ENCODE results near the gene DEFB110.

Gene DEFB110

GRCh38 chr6:50021894-50022293, at the start of gene DEFB110:
TSS of gene DEFB110 (minus strand) at chr6:50021994. CDS start at chr6:50021935, 59 bp downstream.
- no peak for DNase-seq

DNA sequence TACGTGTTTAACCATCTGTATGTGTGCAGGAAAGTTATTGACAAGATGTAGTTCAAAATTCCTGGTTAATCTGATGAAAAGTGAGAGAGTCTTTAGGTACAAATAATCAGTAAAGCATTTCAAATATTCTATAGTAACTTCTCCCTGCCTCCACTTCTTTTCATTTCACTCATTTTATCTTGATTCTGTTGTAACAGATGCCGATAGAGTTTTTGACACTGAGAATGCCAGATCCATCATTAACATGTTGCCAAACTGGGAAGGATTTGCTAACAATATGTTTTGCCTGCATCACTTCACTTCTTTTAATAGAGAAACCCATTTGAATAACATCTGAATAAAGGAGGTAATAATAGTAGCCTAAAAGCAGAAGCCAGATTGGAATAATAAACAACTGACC, 48.3 kb upstream of the DEFB110 start:
- DNase-seq: no peak

- DNase-seq: no peak
Measured at GRCh38 chr6:50062051-50062450, 40.3 kb upstream of the DEFB110 start.

DNA sequence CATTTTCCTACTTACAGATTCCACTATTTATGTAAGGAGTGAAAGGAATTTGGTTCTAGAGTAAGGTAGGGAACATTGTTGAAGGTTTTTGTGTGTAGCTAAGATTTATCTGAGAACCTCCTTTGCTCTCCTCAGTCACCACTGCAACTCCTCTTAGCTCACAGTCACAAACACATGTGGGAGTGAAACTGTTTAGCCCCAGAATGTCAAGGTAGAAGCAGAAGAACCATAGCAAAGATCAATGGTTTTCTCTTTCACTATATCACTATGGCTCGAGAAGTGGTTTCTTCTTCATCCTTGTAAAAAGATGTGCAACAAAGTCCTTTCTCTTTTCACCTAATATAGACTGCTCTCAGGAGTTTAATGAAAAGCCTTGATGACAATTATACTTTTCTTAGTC, 34.4 kb upstream of the DEFB110 start:
- DNase-seq: no peak

DNA sequence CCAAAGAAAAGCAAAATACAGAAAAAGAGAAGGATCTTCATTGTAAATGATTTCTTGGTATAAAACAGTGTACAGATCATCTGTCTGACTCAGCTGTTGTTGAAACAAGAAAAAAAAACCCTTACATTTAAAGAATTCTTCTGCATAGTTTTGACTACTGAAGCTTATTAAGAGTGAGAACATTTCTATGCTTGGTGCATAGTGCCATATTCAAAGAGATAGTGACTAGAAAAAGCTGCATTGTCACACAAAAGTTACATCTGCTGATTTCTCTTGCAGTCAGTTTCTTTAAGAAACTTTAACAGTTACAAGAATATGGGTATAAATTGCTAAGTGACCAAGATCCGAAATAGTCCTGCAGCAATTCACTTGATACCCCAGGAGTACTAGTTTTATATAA, 28.0 kb upstream of the DEFB110 start, which contains the start of gene DEFB112:
Gene DEFB112 (minus strand): TSS at position 101 of the 400 bp plus-strand sequence. CDS start 60 bp downstream, at position 41.
- DNase-seq: no peak

- DNase-seq: no peak
Measured at GRCh38 chr6:50047026-50047425, 25.2 kb upstream of the DEFB110 start.

DNA sequence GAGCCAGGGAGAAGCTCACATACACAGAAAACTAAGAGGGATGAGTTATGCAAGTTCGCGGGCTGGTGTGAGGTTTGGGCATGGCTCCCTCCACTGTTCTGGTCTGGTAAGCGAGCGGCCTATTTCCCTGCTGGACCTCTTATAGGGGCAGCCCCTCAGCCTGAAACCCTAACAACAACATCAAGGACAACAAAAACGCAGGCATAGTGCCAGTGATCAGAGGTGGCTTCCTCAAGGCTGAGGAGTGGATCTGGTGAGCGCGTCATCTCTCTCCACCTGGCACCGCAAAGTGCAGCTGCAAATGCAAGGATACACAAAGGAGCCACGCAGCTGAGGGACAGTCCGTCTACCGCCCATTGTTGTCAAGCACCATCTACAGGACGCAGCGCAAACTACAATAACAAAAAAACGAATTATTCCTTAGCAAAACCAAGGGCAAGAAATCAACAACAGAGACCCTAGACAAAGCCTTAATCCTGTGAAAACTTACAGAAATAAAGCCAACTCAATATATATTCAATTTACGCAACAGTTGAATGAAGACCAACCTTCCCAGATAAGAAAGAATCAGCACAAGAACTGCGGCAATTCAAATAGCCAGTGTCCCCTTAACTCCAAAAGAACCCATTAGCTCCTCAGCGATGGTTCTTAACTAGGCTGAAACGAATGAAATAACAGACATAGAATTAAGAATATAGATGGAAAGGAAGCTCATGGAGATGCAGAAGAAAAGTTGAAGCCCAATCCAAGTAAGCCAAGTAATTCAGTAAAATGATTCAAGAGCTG, 9.2 kb upstream of the DEFB110 start:
- DNase-seq: no peak

DNA sequence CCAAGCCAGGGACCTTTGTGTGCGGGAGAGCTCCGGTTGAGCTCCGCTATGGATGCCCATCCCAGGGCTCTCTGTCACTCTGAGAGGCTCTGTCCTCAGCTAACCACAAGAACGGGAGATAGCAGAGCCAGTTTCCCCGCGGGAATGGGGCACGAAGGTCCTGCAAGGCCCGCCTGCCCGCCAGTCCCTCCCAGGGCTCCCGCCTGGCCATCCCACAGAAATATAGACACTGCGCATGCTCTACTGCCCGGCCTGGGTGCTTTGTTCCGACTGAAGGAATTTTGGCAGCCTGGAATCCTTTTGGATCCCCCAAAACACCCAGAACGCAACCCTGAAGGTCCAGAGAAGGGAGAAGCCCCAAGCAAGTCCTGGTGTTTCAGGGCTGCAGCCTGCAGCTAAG, 8.6 kb upstream of the DEFB110 start:
- no peak for DNase-seq

GRCh38 chr6:50025258-50025657, 3.5 kb upstream of the DEFB110 start:
- no peak for DNase-seq

DNA sequence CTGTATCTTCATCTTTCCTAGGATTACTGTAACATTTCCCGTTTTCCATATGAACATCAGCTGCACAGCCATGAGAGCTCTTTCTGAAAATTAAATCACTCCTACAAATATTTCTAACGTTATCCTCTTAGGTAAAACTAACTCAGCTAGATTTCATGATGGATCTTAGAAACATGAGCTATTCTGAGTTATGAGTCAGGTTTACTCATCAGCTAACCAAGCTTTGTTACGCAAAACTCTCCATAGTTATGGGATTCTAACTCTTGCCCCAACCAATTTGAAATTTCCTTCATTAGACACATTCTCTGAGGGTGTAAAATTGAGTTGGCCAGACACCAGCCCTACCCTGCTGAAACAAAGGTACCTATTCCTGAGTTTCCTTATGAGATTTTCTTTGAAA, 14.0 kb downstream of the DEFB110 start:
- DNase-seq: no peak

GRCh38 chr6:50003139-50003538, 18.7 kb downstream of the DEFB110 start:
- DNase-seq: no peak

- no peak for DNase-seq
Measured at GRCh38 chr6:49995278-49995677, 26.5 kb downstream of the DEFB110 start.

DNA sequence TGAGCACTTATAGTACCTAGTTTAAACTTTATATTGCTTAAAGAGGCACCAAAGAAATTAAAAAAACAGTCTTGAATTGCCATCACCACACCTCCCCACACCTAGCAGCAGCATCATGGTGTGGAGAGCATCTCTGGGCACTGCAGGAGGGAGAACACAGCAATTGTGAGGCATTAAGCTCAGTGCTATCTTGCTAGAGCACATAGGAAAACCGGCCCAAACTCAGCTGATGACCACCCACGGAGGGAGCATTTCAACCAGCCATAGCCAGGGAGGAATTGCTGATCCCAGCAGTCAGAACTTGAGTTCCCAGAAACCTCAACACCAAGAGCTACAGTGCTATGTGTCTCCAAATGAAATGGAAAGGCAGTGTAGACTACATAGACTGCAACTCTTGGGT, 32.9 kb downstream of the DEFB110 start:
- no peak for DNase-seq

DNA sequence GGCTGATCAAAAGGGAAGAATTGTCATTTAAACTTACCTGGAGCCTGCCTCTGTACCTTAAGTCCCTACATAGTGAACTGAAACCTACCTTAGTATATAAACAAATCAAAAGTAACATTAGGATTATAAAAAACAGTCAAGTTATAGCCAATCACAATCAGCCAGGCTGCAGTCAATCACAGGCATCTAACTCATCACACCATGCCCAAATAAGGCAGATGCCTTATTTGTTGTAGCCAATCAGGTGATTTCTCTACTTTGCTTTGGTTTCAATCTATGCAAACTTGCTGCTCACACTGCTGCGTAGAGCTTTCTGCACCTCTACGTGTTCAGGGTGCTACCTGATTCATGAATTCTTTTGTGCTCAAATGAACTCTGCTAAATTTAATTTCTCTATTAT, 34.0 kb downstream of the DEFB110 start:
- no peak for DNase-seq

DNA sequence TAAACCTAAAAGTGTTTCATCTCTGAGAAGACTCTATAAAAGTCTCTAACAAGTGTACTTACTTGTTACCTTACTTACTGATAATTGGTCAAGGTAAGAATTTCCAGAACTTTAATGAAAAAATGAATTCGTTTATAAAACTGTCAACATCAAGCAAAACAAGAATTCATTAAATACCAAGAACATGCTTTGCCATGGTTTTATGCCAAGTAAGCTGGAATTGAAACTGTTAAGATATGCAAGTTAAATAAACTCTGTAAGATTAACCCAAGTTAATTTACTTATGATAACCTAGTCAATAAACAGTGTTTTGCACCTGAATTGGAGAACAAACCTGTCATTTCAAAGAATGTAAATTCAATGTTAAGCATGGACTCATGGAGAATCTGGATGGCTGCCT, 35.2 kb downstream of the DEFB110 start:
- DNase-seq: no peak

GRCh38 chr6:49982046-49982445, 39.7 kb downstream of the DEFB110 start:
- no peak for DNase-seq

GRCh38 chr6:49980898-49981297, 40.9 kb downstream of the DEFB110 start:
- no peak for DNase-seq

GRCh38 chr6:49979584-49979983, 42.2 kb downstream of the DEFB110 start:
- no peak for DNase-seq

DNA sequence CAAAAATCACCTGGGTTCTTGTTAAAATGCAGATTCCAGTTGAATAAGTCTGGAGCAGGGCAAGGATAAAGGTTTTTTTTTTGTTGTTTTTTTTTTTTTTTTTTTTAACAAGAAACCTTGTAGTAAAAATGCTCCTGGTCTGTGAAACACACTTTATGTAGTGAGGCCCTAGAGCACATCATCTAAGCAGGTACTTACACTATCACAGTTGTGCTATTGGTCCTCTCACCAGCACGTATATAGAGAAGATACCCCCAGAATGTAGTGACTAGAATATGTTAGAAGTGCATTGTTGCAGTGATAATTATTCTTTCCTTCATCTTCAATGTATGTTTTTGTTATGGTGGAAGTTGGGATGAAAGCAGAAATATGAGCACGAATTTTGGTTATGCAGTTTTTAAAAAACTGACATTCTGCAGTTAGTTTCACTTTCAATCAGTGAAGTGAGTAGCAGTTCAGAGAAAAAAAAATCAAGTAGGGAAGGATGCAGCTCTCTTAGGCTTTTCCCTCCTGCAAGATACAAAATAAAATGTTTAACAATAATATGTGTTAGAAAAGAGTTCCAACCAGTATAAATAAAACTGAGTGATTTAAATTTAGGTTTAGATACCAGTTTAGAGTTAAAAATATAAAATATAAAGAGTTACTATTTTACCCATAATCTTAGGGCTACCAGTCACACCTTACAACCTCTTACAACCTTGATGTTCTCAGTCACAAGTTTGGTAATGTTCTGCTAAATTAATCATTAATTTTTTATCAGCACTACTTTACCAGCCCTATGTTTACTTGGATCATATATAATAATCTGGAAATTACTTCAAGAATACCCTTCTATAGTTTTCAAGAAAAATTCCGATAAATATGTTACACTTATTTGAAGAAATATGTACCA, 43.2 kb downstream of the DEFB110 start:
- DNase-seq: no peak

- no peak for DNase-seq
Measured at GRCh38 chr6:49969605-49970004, 52.2 kb downstream of the DEFB110 start, which contains the start of gene DEFB113. TSS of gene DEFB113 (minus strand) at chr6:49969625. CDS start at chr6:49969625, 0 bp downstream.
